ENCODE results near the gene TLR10. TPM values are rescaled to one million over a fixed set of nuclear protein-coding genes. Genes with fewer than 3 reads are reported as not detected.

TLR10 gene
- total and polyA plus RNA-seq, 9 of the 15 experiments (the other 6 are each of a cell fraction or from before 2014, with no cell fraction given) = 0.03 to 0.05 TPM; not detected in 7

- no peak overlapping the region for H3K4me2 ChIP-seq (ENCODE audit: insufficient read depth, low read length)
- H3K4me3 ChIP-seq = no peak overlapping the region
- 3% methylated on average over 5 of the region's 5 CpGs for WGBS (ENCODE audit: insufficient coverage, low coverage, missing lambda C conversion rate)
- no TSS peak for BruUV-seq (replicated peaks)
- no peaks in the 10 kb centered on the region for H3K36me3 ChIP-seq (ENCODE audit: control insufficient read depth, insufficient read depth, low read length)
- H3K27ac ChIP-seq (ENCODE audit: extremely low read depth, low read depth, low read length) = no peak overlapping the region
- H4K20me1 ChIP-seq (replicated peaks; ENCODE audit: control insufficient read depth, insufficient read depth, low read length) = no peaks in the 10 kb centered on the region
- DNase-seq (ENCODE audit: extremely low read depth in 1 of 4, low spot score in 3 of 4) = no peak
- H2AFZ ChIP-seq (ENCODE audit: low read depth, low read length) = no peak overlapping the region
- intact Hi-C loops (cut with micrococcal nuclease) (no loop called here), in situ Hi-C loops (cut with MboI) (no loop called here)
- peaks cover 0 to under 1% of the 10 kb centered on the region in 2 experiments; a peak in 1 of 5 replicates for H3K4me1 ChIP-seq (replicated peaks in 1 of 2; ENCODE audit: control insufficient read depth in 2 of 2, insufficient read depth in 2 of 2, low read length in 2 of 2)
- ATAC-seq = no peak
- no peaks in the 10 kb centered on the region for H3K79me2 ChIP-seq (ENCODE audit: control insufficient read depth, insufficient read depth, low read length)
- H3K9ac ChIP-seq (ENCODE audit: insufficient read depth in 1 of 2, low read depth in 2 of 2, low read length in 2 of 2) = no peak overlapping the region
- TF ChIP-seq, protein P1, sequence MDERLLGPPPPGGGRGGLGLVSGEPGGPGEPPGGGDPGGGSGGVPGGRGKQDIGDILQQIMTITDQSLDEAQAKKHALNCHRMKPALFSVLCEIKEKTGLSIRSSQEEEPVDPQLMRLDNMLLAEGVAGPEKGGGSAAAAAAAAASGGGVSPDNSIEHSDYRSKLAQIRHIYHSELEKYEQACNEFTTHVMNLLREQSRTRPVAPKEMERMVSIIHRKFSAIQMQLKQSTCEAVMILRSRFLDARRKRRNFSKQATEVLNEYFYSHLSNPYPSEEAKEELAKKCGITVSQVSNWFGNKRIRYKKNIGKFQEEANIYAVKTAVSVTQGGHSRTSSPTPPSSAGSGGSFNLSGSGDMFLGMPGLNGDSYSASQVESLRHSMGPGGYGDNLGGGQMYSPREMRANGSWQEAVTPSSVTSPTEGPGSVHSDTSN (CRISPR knock-in tag; IDR thresholded peaks at IDR 0.05; ENCODE audit: low read depth) = no peak
- TF ChIP-seq, protein P1 (tag; conservative IDR thresholded peaks at IDR 0.05; ENCODE audit: low read depth) = no peak
- TF ChIP-seq HDAC3 (IDR thresholded peaks at IDR 0.05; ENCODE audit: borderline replicate concordance, partially characterized antibody) = no peak
- TF ChIP-seq PRMT5 (CRISPR knock-in tag; IDR thresholded peaks at IDR 0.05) = no peak
- TF ChIP-seq IFI16 (CRISPR knock-in tag; IDR thresholded peaks at IDR 0.05) = no peak
- TF ChIP-seq MCM3 (IDR thresholded peaks at IDR 0.05) = no peak
- TF ChIP-seq ZNF57 (CRISPR knock-in tag; IDR thresholded peaks at IDR 0.05) = no peak
- TF ChIP-seq TFE3 (CRISPR knock-in tag; IDR thresholded peaks at IDR 0.05) = no peak
- no peak for TF ChIP-seq SETDB1 (IDR thresholded peaks at IDR 0.05; ENCODE audit: low read length)
- TF ChIP-seq, protein P2, sequence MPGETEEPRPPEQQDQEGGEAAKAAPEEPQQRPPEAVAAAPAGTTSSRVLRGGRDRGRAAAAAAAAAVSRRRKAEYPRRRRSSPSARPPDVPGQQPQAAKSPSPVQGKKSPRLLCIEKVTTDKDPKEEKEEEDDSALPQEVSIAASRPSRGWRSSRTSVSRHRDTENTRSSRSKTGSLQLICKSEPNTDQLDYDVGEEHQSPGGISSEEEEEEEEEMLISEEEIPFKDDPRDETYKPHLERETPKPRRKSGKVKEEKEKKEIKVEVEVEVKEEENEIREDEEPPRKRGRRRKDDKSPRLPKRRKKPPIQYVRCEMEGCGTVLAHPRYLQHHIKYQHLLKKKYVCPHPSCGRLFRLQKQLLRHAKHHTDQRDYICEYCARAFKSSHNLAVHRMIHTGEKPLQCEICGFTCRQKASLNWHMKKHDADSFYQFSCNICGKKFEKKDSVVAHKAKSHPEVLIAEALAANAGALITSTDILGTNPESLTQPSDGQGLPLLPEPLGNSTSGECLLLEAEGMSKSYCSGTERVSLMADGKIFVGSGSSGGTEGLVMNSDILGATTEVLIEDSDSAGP (CRISPR knock-in tag; IDR thresholded peaks at IDR 0.05) = no peak
- peaks cover 2% of the 10 kb centered on the region for H3K9me3 ChIP-seq (replicated peaks; ENCODE audit: control insufficient read depth, insufficient read depth, low read depth, low read length)
- ChIA-PET CTCF (ENCODE audit: low intra/inter-chr PET ratio) (no interaction called here), POLR2A (interaction anchor here (0.6 to 1.2 kb wide), 4 partner anchors 13 to 1464 kb away, joined by 3 read pairs; partner anchors contain the start of gene TLR10)
- no peaks in the 10 kb centered on the region for H3K9me1 ChIP-seq (ENCODE audit: control insufficient read depth, insufficient read depth, low read length)
- H3K27me3 ChIP-seq (ENCODE audit: control insufficient read depth in 2 of 2, insufficient read depth in 2 of 2, low read length in 2 of 2) = 0 out of 5 replicates have a peak, but pooled peaks cover 0 to under 1% of the 10 kb centered on the region in 2 experiments
- no peak for FAIRE-seq
Measured at GRCh38 chr4:38818441-38818976, 35.7 kb upstream of the TLR10 start.

All from K562 (cell line).